T47D (cell line): ENCODE measurements around the gene RNF121.
"Not testable (repeated sequence)": the region's sequence is repeated elsewhere in the genome, so short reads cannot be mapped to it uniquely, and the experiment has no call there.

Experiments
- DNase-seq, 2 experiments: peaks; one replicate each; pipeline versions ENCODE4 v3.0.0 to v3.0.0-alpha.2; 2011 to 2012; ENCODE audit warnings: low read depth in 1 of 2, low spot score in 1 of 2
- JUND ChIP-seq: IDR thresholded peaks from 2 replicates; pipeline ENCODE4 v1.6.1; 2012; ENCODE audit warnings: low read depth
- in situ Hi-C: cut with HindIII; loops from 2 replicates; pipeline ENCODE4 v1.10.0; 2016; ENCODE audit warnings: low sequenced_read_pairs, low pct_unique_long_range_greater_than_20kb

RNF121 gene

GRCh38 chr11:71928737-71929443 is at the start of gene RNF121:
Gene RNF121 (plus strand): TSS chr11:71929046. CDS start chr11:71929062, 16 bp downstream.
- peak; percentile 88 to 96 for DNase-seq
- in situ Hi-C loops: no loop called here
- TF ChIP-seq JUND: no peak

GRCh38 chr11:71885806-71886205 is 43.0 kb upstream of the RNF121 start:
- in situ Hi-C loops, DNase-seq: not testable (repeated sequence)

GRCh38 chr11:71888335-71889010 is 40.4 kb upstream of the RNF121 start:
- in situ Hi-C loops, DNase-seq: not testable (repeated sequence)

- peak in 1 of 2 experiments; percentile 35 for DNase-seq
- in situ Hi-C loops: not testable (repeated sequence)
Observed at GRCh38 chr11:71889181-71889872, 39.5 kb upstream of the RNF121 start.

GRCh38 chr11:71895961-71896360 is 32.9 kb upstream of the RNF121 start:
- DNase-seq: no peak
- TF ChIP-seq JUND: no peak
- in situ Hi-C loops: no loop called here

- DNase-seq, in situ Hi-C loops: not testable (repeated sequence)
Observed at GRCh38 chr11:71901137-71901536, 27.7 kb upstream of the RNF121 start.

GRCh38 chr11:71908218-71908617 is 20.6 kb upstream of the RNF121 start:
- no peak for TF ChIP-seq JUND
- in situ Hi-C loops: no loop called here
- DNase-seq: no peak

- in situ Hi-C loops, DNase-seq: not testable (repeated sequence)
Observed at GRCh38 chr11:71910775-71911174, 18.1 kb upstream of the RNF121 start.

- in situ Hi-C loops, DNase-seq: not testable (repeated sequence)
Observed at GRCh38 chr11:71911321-71911985, 17.4 kb upstream of the RNF121 start.

- in situ Hi-C loops: not testable (repeated sequence)
- DNase-seq: peak in 1 of 2 experiments; percentile 23
Observed at GRCh38 chr11:71911986-71912340, 16.9 kb upstream of the RNF121 start.

- in situ Hi-C loops: no loop called here
- DNase-seq: no peak
- no peak for TF ChIP-seq JUND
Observed at GRCh38 chr11:71913756-71914526, 14.9 kb upstream of the RNF121 start.

- DNase-seq: no peak
- in situ Hi-C loops: no loop called here
- no peak for TF ChIP-seq JUND
Observed at GRCh38 chr11:71914617-71915189, 14.1 kb upstream of the RNF121 start.
